PC-9 (cell line): ENCODE measurements around the gene KDM4B. TPM values are rescaled to one million over a fixed set of nuclear protein-coding genes. Genes with fewer than 3 reads are reported as not detected.

ENCODE experiments used
- BruUV-seq: library from RNA; stranded (reverse); fragments of 400-500 nt; replicated peaks from 2 replicates; lab custom pipeline; 2021; lab: Mats Ljungman, UMichigan
- CTCF ChIA-PET: fragments of 300-600 bp; sonication (Branson Sonifier 250); formaldehyde crosslinking; loops from one replicate; lab custom pipeline; 2022; ENCODE audit warnings: antibody characterized with exemption; lab: Charles Lee
- POLR2A ChIA-PET: fragments of 300-600 bp; sonication (Branson Sonifier 250); formaldehyde crosslinking; loops from one replicate; lab custom pipeline; 2022; ENCODE audit warnings: antibody characterized with exemption; ENCODE audit not compliant: unreplicated experiment; lab: Charles Lee
- DNase-seq, 2 experiments: peaks; one replicate each; pipeline versions ENCODE4 v3.0.0 to v3.0.0-alpha.2; 2015 to 2022; ENCODE audit warnings: mixed read lengths in 1 of 2
- H2AFZ ChIP-seq: fragments of 200-600 bp; sonication (generic); 2 replicates; pipeline ENCODE4 v1.8.1; 2017; ENCODE audit warnings: antibody characterized with exemption
- H3F3A ChIP-seq: fragments of 200-600 bp; sonication (generic); 2 replicates; pipeline ENCODE4 v1.8.1; 2017; ENCODE audit warnings: antibody characterized with exemption, mild to moderate bottlenecking, low read depth; ENCODE audit not compliant: insufficient read depth
- H3K27ac ChIP-seq: fragments of 200-600 bp; sonication (generic); 2 replicates; pipeline ENCODE4 v1.6.1; 2016; ENCODE audit warnings: mixed run types
- H3K27me3 ChIP-seq: fragments of 200-600 bp; sonication (generic); 2 replicates; pipeline ENCODE4 v1.6.1; 2016; ENCODE audit warnings: low read depth, mixed run types; ENCODE audit not compliant: insufficient read depth
- H3K36me3 ChIP-seq: fragments of 200-600 bp; sonication (generic); 2 replicates; pipeline ENCODE4 v1.6.1; 2016; ENCODE audit warnings: low read depth, mixed run types
- H3K4me1 ChIP-seq: fragments of 200-600 bp; sonication (generic); replicated peaks from 2 replicates; pipeline ENCODE4 v1.6.1; 2016; ENCODE audit warnings: mixed run types; ENCODE audit not compliant: insufficient read depth
- H3K4me2 ChIP-seq: fragments of 200-600 bp; sonication (generic); 2 replicates; pipeline ENCODE4 v1.6.1; 2017; ENCODE audit warnings: mixed run types
- H3K4me3 ChIP-seq: fragments of 200-600 bp; sonication (generic); 2 replicates; pipeline ENCODE4 v1.6.1; 2016; ENCODE audit warnings: mixed run types
- H3K79me2 ChIP-seq: fragments of 200-600 bp; sonication (generic); 2 replicates; pipeline ENCODE4 v1.6.1; 2017; ENCODE audit warnings: low read depth, mixed run types
- H3K9me2 ChIP-seq: fragments of 200-600 bp; sonication (generic); 2 replicates; pipeline ENCODE4 v1.8.1; 2017; ENCODE audit warnings: mild to moderate bottlenecking; ENCODE audit not compliant: insufficient read depth
- H3K9me3 ChIP-seq: fragments of 200-600 bp; sonication (generic); 2 replicates; pipeline ENCODE4 v1.8.1; 2016; ENCODE audit warnings: low read depth; ENCODE audit not compliant: insufficient read depth
- H4K20me1 ChIP-seq: fragments of 200-600 bp; sonication (generic); 2 replicates; pipeline ENCODE4 v1.8.1; 2017; ENCODE audit not compliant: insufficient read depth
- EZH2 ChIP-seq: fragments of 200-600 bp; sonication (generic); IDR thresholded peaks from 2 replicates; pipeline ENCODE4 v1.8.0; 2017; ENCODE audit warnings: antibody characterized with exemption, low read depth
- intact Hi-C: fragments of 100-400 bp; cut with micrococcal nuclease; formaldehyde crosslinking; loops from one replicate; pipeline ENCODE4 v1.10.0; 2022; ENCODE audit not compliant: unreplicated experiment
- total RNA-seq: library from RNA; stranded (reverse); gene quantifications from 2 replicates; pipeline ENCODE4 v1.2.3, GENCODE V29; 2021
- TF ChIP-seq, protein P1 (sequence below): fragments of 200-600 bp; sonication (generic); conservative IDR thresholded peaks from 2 replicates; pipeline ENCODE4 v1.6.1; 2017; ENCODE audit warnings: mixed run types, antibody characterized with exemption, mild to moderate bottlenecking, moderate library complexity

KDM4B gene
- total RNA-seq, 1 experiment from 2014 or later = 19.5 TPM

DNA sequence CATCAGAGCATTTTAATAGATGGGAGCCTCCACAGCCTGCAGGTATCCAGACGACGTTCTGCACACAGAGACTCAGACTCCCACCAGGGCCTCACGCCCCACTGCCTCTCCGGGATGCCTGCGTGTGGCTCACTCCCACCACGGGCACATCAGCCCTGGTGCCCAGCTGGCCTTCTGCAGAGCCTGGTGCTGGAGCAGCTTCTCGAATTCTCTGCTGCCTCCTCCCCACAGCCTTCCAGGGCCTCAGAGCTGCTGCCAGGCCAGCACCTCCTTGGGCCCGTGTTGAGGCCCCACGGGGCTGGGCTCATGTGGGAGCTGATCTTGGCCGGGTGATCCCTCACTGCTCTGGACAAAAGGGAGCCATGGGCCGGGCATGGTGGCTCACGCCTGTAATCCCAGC is 90.9 kb downstream of the KDM4B start:
- BruUV-seq = no TSS peak
- no peak for DNase-seq
- intact Hi-C loops = no loop called here
- H3K79me2 ChIP-seq = no peaks in the 10 kb centered on the region
- CTCF ChIA-PET = no interaction called here
- no peaks in the 10 kb centered on the region for H3K27me3 ChIP-seq
- no peak overlapping the region for H3K4me2 ChIP-seq
- no peaks in the 10 kb centered on the region for H3K4me1 ChIP-seq
- no peaks in the 10 kb centered on the region for H4K20me1 ChIP-seq
- no peak for TF ChIP-seq EZH2
- TF ChIP-seq, protein P1, sequence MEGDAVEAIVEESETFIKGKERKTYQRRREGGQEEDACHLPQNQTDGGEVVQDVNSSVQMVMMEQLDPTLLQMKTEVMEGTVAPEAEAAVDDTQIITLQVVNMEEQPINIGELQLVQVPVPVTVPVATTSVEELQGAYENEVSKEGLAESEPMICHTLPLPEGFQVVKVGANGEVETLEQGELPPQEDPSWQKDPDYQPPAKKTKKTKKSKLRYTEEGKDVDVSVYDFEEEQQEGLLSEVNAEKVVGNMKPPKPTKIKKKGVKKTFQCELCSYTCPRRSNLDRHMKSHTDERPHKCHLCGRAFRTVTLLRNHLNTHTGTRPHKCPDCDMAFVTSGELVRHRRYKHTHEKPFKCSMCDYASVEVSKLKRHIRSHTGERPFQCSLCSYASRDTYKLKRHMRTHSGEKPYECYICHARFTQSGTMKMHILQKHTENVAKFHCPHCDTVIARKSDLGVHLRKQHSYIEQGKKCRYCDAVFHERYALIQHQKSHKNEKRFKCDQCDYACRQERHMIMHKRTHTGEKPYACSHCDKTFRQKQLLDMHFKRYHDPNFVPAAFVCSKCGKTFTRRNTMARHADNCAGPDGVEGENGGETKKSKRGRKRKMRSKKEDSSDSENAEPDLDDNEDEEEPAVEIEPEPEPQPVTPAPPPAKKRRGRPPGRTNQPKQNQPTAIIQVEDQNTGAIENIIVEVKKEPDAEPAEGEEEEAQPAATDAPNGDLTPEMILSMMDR = no peak
- H3K9me2 ChIP-seq = no peaks in the 10 kb centered on the region
- no peak overlapping the region for H2AFZ ChIP-seq
- H3K9me3 ChIP-seq = no peaks in the 10 kb centered on the region
- H3K36me3 ChIP-seq = no peaks in the 10 kb centered on the region
- POLR2A ChIA-PET = no interaction called here
- no peaks in the 10 kb centered on the region for H3F3A ChIP-seq
- H3K4me3 ChIP-seq = no peak overlapping the region
- no peak overlapping the region for H3K27ac ChIP-seq

DNA sequence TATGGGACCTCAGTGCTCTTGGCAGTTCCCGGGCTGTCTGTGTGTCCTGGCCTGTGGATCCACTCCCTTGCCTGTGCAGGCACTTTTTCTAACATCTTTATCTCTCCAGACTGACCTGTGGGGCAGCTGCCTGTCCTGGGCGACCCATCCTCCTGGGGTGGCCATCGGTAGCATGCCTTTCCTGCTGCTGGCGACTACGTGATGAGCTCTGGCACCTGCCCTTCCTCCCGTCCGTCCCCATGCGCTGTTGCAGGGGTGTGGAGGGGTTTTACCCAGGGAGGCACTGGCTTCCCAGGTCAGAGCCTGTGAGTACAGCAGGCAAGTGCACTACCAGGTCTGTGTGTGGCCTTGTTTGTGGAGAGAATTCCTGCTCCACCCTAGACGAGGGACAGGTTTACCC is 93.3 kb downstream of the KDM4B start:
- Histone ChIP-seq H2AFZ (no peak overlapping the region), H3F3A (no peaks in the 10 kb centered on the region), H3K27ac (no peak overlapping the region), H3K9me2 (no peaks in the 10 kb centered on the region), H3K4me2 (no peak overlapping the region), H3K36me3 (no peaks in the 10 kb centered on the region), H3K9me3 (no peaks in the 10 kb centered on the region), H3K4me1 (no peaks in the 10 kb centered on the region), H4K20me1 (no peaks in the 10 kb centered on the region), H3K27me3 (no peaks in the 10 kb centered on the region), H3K4me3 (no peak overlapping the region), H3K79me2 (no peaks in the 10 kb centered on the region)
- ChIA-PET CTCF (no interaction called here), POLR2A (no interaction called here)
- intact Hi-C loops = no loop called here
- TF ChIP-seq, protein P1 = no peak
- TF ChIP-seq EZH2 = no peak
- no peak for DNase-seq
- BruUV-seq = no TSS peak

DNA sequence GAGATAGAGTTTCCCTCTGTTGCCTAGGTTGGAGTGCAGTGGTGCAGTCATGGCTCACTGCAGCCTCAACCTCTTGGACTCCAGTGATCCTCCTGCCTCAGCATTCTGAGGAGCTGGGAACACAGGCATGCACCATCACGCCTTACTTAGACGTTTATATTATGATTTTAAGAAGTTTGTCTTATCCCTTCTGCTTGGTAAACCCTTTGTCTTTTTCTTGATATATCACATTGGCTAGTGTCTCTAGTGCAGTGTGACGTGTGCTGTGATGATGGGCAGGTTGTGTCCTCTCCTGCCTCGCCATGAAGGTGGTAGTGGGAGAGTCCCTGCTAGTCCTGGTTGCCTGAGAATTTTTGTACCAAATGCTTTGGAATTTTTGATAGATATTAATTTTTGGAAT is 93.9 kb downstream of the KDM4B start:
- BruUV-seq = no TSS peak
- CTCF ChIA-PET = no interaction called here
- Histone ChIP-seq H4K20me1 (no peaks in the 10 kb centered on the region), H3K79me2 (no peaks in the 10 kb centered on the region), H3K4me2 (no peak overlapping the region), H2AFZ (no peak overlapping the region), H3F3A (no peaks in the 10 kb centered on the region), H3K4me3 (no peak overlapping the region), H3K9me3 (no peaks in the 10 kb centered on the region), H3K27ac (no peak overlapping the region), H3K4me1 (no peaks in the 10 kb centered on the region), H3K9me2 (no peaks in the 10 kb centered on the region), H3K36me3 (no peaks in the 10 kb centered on the region), H3K27me3 (no peaks in the 10 kb centered on the region)
- TF ChIP-seq, protein P1 = no peak
- no peak for TF ChIP-seq EZH2
- no peak for DNase-seq
- POLR2A ChIA-PET = no interaction called here
- intact Hi-C loops = no loop called here
